Ovary (tissue), 9 donors: Measurements from ENCODE around the gene RIPOR1. TPM values are rescaled to one million over a fixed set of nuclear protein-coding genes. Genes with fewer than 3 reads are reported as not detected.

ENCODE experiments used
- DNase-seq, 5 donors: peaks; one replicate each; pipeline ENCODE4 v3.0.0-alpha.2; 2019 to 2020
- H3K27ac ChIP-seq, 2 donors: fragments of 200-600 bp; one replicate each; pipeline versions ENCODE4 v1.5.1 to v1.8.0; 2019 to 2022
- H3K27me3 ChIP-seq: fragments of 200-600 bp; one replicate; pipeline ENCODE4 v1.8.0; 2022
- H3K36me3 ChIP-seq: fragments of 200-600 bp; sonication (generic); one replicate; pipeline ENCODE4 v1.5.1; 2019
- H3K4me1 ChIP-seq: one replicate; pipeline ENCODE4 v1.8.1; 2013; ENCODE audit warnings: mild to moderate bottlenecking, moderate library complexity; ENCODE audit not compliant: insufficient read depth
- H3K4me3 ChIP-seq: fragments of 200-600 bp; sonication (generic); one replicate; pipeline ENCODE4 v1.5.1; 2017
- H3K9me3 ChIP-seq, 2 donors: fragments of 200-600 bp in 1 of 2; sonication (generic) in 1 of 2; one replicate each; pipeline versions ENCODE4 v1.5.1 to v1.8.1; 2013 to 2019; ENCODE audit warnings: mild to moderate bottlenecking in 1 of 2, moderate library complexity in 1 of 2
- EP300 ChIP-seq: sonication (generic); formaldehyde crosslinking; IDR thresholded peaks from one replicate; pipeline ENCODE4 v1.6.1; 2017; ENCODE audit warnings: antibody characterized with exemption
- POLR2A ChIP-seq: fragments of 450-650 bp; IDR thresholded peaks from one replicate; pipeline ENCODE4 v1.6.1; 2017; ENCODE audit warnings: antibody characterized with exemption, mild to moderate bottlenecking, moderate library complexity
- WGBS, 3 donors: extraction: QIAGEN DNeasy Blood & Tissue Kit in 1 of 3; methylation state at CpG; one replicate each; pipeline versions ENCODE4 v1.1.5 to v1.1.7; 2013 to 2017; 5-methylcytosine and 5-hydroxymethylcytosine counted together
- intact Hi-C, 4 donors: fragments of 100-400 bp; cut with DNase I; formaldehyde crosslinking; loops; one replicate each; pipeline versions ENCODE4 v1.11.0 to v1.15.1; 2022 to 2023
- polyA plus RNA-seq, 2 donors: library from polyadenylated mRNA; stranded (reverse); fragments of 200-250 nt in 1 of 2; fragments of 350-450 nt in 1 of 2; fragmentation: Illumina TruSeq in 1 of 2; extraction: RNeasy Lipid Tissue Mini Kit (QIAGEN cat#74804) in 1 of 2; gene quantifications; one replicate each; pipeline ENCODE4 v1.2.3, GENCODE V29; 2013 to 2014
- small RNA-seq: library from RNA; depleted of rRNA; stranded (forward); fragments of <200 nt; gene quantifications from one replicate; pipeline ENCODE3, GENCODE V24; 2016
- total RNA-seq, 7 donors: library from RNA; depleted of rRNA in 2 of 7; stranded (reverse); fragments of >200 nt in 2 of 7; fragmentation: NEBNext Ultra II Directional in 3 of 7; extraction: Animal tissue kit (Norgen Biotek cat#: 25700) in 3 of 7; gene quantifications; one replicate each; pipeline versions ENCODE4 v1.1.0 to v1.2.4, GENCODE V29; 2016 to 2023
- TF ChIP-seq, protein P1 (sequence below), 3 donors: fragments of 450-650 bp in 2 of 3; fragments of 200-600 bp in 1 of 3; IDR thresholded peaks; one replicate each; pipeline versions ENCODE4 v1.5.1 to v1.8.0; 2016 to 2022; ENCODE audit warnings: antibody characterized with exemption in 3 of 3, mild to moderate bottlenecking in 1 of 3
- donor health status: DM: no; HTN: no; CAD: no; lungs with moderate emphysema.
- donor health status: DM: no; HTN: no; CAD: no.
- donor health status: Bipolar disorder and iron deficiency.
- donor health status: DM: yes; HTN: yes; CAD: no.
- donor health status: DM: no; HTN: no; CAD: no.
- donor health status: DM: yes; HTN: yes; CAD: no.

RIPOR1 gene
- total and polyA plus RNA-seq, 9 donors = 22.3 to 96.3 (median 70.4) TPM

DNA sequence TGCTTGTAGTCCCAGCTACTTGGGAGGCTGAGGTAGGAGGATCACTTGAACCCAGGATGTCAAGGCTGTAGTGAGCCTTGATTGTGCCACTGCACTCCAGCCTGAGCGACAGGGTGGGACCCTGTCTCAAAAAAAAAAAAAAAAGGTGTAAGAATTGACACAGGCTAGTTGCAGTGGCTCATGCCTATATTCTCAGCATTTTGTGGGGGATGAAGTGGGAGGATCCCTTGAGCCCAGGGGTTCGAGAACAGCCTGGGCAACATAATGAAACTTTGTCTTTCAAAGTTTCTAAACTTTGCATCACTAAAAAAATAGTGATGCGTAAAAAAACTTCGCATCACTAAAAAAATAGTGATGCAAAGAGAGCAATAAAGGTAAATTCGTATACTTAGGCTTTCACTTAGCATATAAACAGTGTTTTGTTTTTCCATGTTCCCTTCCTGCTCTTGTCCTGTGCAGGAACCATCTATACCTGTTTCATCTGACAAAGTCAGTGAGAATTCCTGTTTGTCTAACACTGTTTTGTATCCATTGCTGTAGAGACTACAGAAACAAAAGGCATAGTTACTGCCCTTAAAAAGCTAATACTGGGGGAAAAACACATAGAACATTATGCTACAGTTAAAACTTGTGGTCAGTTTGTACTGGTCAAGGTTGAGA lies 65.8 kb downstream of the RIPOR1 start:
- Histone ChIP-seq H3K36me3 (no peaks in the 10 kb centered on the region), H3K27ac (no peak overlapping the region), H3K9me3 (no peaks in the 10 kb centered on the region), H3K4me1 (peaks cover 2% of the 10 kb centered on the region), H3K4me3 (no peak overlapping the region), H3K27me3 (no peaks in the 10 kb centered on the region)
- DNase-seq = no peak
- TF ChIP-seq, protein P1, sequence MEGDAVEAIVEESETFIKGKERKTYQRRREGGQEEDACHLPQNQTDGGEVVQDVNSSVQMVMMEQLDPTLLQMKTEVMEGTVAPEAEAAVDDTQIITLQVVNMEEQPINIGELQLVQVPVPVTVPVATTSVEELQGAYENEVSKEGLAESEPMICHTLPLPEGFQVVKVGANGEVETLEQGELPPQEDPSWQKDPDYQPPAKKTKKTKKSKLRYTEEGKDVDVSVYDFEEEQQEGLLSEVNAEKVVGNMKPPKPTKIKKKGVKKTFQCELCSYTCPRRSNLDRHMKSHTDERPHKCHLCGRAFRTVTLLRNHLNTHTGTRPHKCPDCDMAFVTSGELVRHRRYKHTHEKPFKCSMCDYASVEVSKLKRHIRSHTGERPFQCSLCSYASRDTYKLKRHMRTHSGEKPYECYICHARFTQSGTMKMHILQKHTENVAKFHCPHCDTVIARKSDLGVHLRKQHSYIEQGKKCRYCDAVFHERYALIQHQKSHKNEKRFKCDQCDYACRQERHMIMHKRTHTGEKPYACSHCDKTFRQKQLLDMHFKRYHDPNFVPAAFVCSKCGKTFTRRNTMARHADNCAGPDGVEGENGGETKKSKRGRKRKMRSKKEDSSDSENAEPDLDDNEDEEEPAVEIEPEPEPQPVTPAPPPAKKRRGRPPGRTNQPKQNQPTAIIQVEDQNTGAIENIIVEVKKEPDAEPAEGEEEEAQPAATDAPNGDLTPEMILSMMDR (IDR thresholded peaks at IDR 0.05) = no peak
- TF ChIP-seq EP300 (no peak), POLR2A (no peak)
- WGBS, 3 donors = 90 to 94% (median 91%) methylated on average over 5 of the region's 5 CpGs
- intact Hi-C loops = no loop called here

DNA sequence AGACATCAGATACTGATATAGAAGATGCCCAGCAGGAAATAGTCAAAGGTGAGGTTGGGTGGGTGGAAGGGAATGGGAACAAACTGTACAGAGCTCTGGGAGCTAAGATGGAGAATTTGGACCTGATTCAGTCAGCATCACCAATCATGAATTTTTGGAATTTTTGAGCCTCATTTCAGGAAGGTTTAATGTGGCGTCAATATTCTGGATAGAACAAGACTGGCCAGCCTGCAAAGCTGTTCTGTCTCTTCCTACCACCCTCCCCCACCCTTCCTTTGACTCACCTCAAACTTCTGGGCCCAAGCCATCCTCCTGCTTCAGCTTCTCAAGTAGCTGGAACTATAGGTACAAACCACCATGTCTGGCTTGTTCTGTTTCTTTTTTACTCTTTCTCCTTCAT lies 66.3 kb downstream of the RIPOR1 start:
- Histone ChIP-seq H3K4me3 (no peak overlapping the region), H3K4me1 (peaks cover 2% of the 10 kb centered on the region), H3K27me3 (no peaks in the 10 kb centered on the region), H3K36me3 (no peaks in the 10 kb centered on the region), H3K9me3 (no peaks in the 10 kb centered on the region), H3K27ac (no peak overlapping the region)
- intact Hi-C loops = no loop called here
- TF ChIP-seq POLR2A (no peak), EP300 (no peak)
- TF ChIP-seq, protein P1 (IDR thresholded peaks at IDR 0.05) = no peak
- WGBS, 3 donors = 10 to 33% (median 31%) methylated on average over 1 of the region's 1 CpG
- peak in 1 of 5 donors; percentile 15 for DNase-seq

Small RNAs within 50 kb of the gene (small RNA-seq; reads per million reads assigned to genes)
- not detected for gene AC027682.3

Other genes with a start within 250 kb of the RIPOR1 start
- 10 to 100 TPM; 12.4 to 37.9 (median 27.6) TPM for gene PLEKHG4, start 249.3 kb upstream of the RIPOR1 start, total RNA-seq
- 10 to 100 TPM in 1 of 2 donors, 1 to 10 TPM in 1; 5.1 to 38.6 TPM for gene PLEKHG4, start 249.3 kb upstream of the RIPOR1 start, polyA plus RNA-seq
- gene KCTD19, start 202.1 kb upstream of the RIPOR1 start, total RNA-seq = under 1 TPM in 3 of 7 donors, not detected in 4; 0.05 to 0.32 (median 0.12) TPM
- gene KCTD19, start 202.1 kb upstream of the RIPOR1 start, polyA plus RNA-seq = under 1 TPM; 0.07 to 0.70 TPM
- gene LRRC36, start 202.0 kb upstream of the RIPOR1 start, total RNA-seq = 1 to 10 TPM in 4 of 7 donors, under 1 TPM in 2, not detected in 1; 0.58 to 2.6 (median 1.2) TPM
- under 1 TPM; 0.59 to 0.80 TPM for gene LRRC36, start 202.0 kb upstream of the RIPOR1 start, polyA plus RNA-seq
- 100 to 1,000 TPM in 1 of 7 donors, 10 to 100 TPM in 4, 1 to 10 TPM in 2; 2.2 to 269 (median 10.9) TPM for gene TPPP3, start 135.3 kb upstream of the RIPOR1 start, total RNA-seq
- gene TPPP3, start 135.3 kb upstream of the RIPOR1 start, polyA plus RNA-seq = 10 to 100 TPM; 15.2 to 15.6 TPM
- 10 to 100 TPM; 17.3 to 45.5 (median 24.8) TPM for gene ZDHHC1, start 112.4 kb upstream of the RIPOR1 start, total RNA-seq
- 10 to 100 TPM in 1 of 2 donors, 1 to 10 TPM in 1; 1.4 to 15.7 TPM for gene ZDHHC1, start 112.4 kb upstream of the RIPOR1 start, polyA plus RNA-seq
- gene HSD11B2, start 97.7 kb upstream of the RIPOR1 start, total RNA-seq = 10 to 100 TPM in 5 of 7 donors, 1 to 10 TPM in 2; 1.3 to 26.3 (median 17.1) TPM
- 1 to 10 TPM; 4.6 to 5.1 TPM for gene HSD11B2, start 97.7 kb upstream of the RIPOR1 start, polyA plus RNA-seq
- 100 to 1,000 TPM in 1 of 7 donors, 10 to 100 TPM in 6; 35.8 to 113 (median 63.0) TPM for gene ATP6V0D1, start 47.7 kb upstream of the RIPOR1 start, total RNA-seq
- gene ATP6V0D1, start 47.7 kb upstream of the RIPOR1 start, polyA plus RNA-seq = 10 to 100 TPM; 32.5 to 66.0 TPM
- gene AGRP, start 45.3 kb upstream of the RIPOR1 start, total RNA-seq = under 1 TPM in 2 of 7 donors, not detected in 5; 0.48 to 0.55 TPM
- under 1 TPM in 1 of 2 donors, not detected in 1; 0.11 TPM for gene AGRP, start 45.3 kb upstream of the RIPOR1 start, polyA plus RNA-seq
- gene CTCF, start 33.7 kb downstream of the RIPOR1 start, total RNA-seq = 10 to 100 TPM; 21.0 to 47.6 (median 42.2) TPM
- 10 to 100 TPM; 26.8 to 48.4 TPM for gene CTCF, start 33.7 kb downstream of the RIPOR1 start, polyA plus RNA-seq
- 1 to 10 TPM in 2 of 7 donors, under 1 TPM in 4, not detected in 1; 0.23 to 1.5 (median 0.61) TPM for gene CARMIL2, start 116.3 kb downstream of the RIPOR1 start, total RNA-seq
- under 1 TPM; 0.10 to 0.51 TPM for gene CARMIL2, start 116.3 kb downstream of the RIPOR1 start, polyA plus RNA-seq
- 10 to 100 TPM; 22.5 to 40.8 (median 29.4) TPM for gene ACD, start 131.4 kb downstream of the RIPOR1 start, total RNA-seq
- gene ACD, start 131.4 kb downstream of the RIPOR1 start, polyA plus RNA-seq = 10 to 100 TPM in 1 of 2 donors, 1 to 10 TPM in 1; 5.3 to 35.8 TPM
- gene PARD6A, start 132.1 kb downstream of the RIPOR1 start, total RNA-seq = 10 to 100 TPM in 1 of 7 donors, 1 to 10 TPM in 6; 2.7 to 12.9 (median 5.1) TPM
- 1 to 10 TPM in 1 of 2 donors, under 1 TPM in 1; 0.53 to 3.0 TPM for gene PARD6A, start 132.1 kb downstream of the RIPOR1 start, polyA plus RNA-seq
- 10 to 100 TPM; 17.3 to 45.6 (median 21.7) TPM for gene ENKD1, start 137.9 kb downstream of the RIPOR1 start, total RNA-seq
- gene ENKD1, start 137.9 kb downstream of the RIPOR1 start, polyA plus RNA-seq = 10 to 100 TPM in 1 of 2 donors, 1 to 10 TPM in 1; 8.0 to 29.8 TPM
- gene C16orf86, start 138.0 kb downstream of the RIPOR1 start, total RNA-seq = 1 to 10 TPM; 2.2 to 8.2 (median 4.6) TPM
- 1 to 10 TPM in 1 of 2 donors, under 1 TPM in 1; 0.13 to 6.8 TPM for gene C16orf86, start 138.0 kb downstream of the RIPOR1 start, polyA plus RNA-seq
- 10 to 100 TPM in 6 of 7 donors, 1 to 10 TPM in 1; 8.6 to 15.9 (median 13.4) TPM for gene GFOD2, start 190.5 kb downstream of the RIPOR1 start, total RNA-seq
- 10 to 100 TPM in 1 of 2 donors, 1 to 10 TPM in 1; 8.3 to 10.9 TPM for gene GFOD2, start 190.5 kb downstream of the RIPOR1 start, polyA plus RNA-seq